ENCODE results near the gene PALB2.

Gene PALB2

DNA sequence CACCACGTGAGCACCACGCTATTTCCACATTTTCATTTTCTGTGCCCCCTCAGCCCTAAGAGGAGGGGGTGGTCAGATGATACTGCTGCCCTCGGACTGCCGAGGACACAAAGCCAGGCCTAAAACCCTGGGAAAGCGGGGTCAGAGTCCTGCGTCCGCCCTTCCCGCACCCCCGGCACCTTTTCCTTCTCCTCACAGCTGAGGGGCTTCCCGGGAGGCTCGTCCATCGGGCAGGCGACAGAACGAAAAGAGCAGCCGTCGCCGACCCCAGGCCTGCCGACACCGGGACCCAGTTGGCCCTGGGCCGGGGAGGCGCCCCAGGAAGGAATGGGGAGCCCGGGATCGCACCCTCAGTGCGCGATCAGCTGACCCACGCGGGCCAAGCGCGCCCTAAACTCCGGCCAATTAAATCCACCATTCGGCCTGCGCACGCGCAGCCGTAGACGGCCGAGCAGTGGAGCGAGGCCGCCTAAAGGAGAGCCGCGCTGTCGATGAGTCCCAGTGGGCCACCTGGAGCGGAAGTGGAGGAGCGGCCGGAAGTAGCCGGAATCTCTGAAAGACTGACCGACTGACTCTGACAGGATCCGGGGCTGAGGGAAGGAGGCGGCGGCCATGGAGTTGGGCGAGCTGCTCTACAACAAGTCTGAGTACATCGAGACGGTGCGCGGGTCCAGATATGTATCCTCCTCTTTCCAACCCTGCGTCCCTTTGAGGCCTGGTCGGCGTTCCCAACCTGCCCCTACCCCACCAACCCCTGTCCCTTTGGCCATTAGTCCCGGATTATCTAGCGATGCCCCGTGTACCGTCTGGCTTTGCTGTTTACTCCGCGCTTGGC lies at the start of gene PALB2, which contains the start of gene DCTN5:
Gene PALB2, minus strand, starts transcription at position 380 of the 835 bp plus-strand sequence. Its CDS starts 153 bp downstream, at position 227.
Gene DCTN5, plus strand, starts transcription at position 536 of the 835 bp plus-strand sequence. Its CDS starts 77 bp downstream, at position 613.
- TF ChIP-seq, protein P1, sequence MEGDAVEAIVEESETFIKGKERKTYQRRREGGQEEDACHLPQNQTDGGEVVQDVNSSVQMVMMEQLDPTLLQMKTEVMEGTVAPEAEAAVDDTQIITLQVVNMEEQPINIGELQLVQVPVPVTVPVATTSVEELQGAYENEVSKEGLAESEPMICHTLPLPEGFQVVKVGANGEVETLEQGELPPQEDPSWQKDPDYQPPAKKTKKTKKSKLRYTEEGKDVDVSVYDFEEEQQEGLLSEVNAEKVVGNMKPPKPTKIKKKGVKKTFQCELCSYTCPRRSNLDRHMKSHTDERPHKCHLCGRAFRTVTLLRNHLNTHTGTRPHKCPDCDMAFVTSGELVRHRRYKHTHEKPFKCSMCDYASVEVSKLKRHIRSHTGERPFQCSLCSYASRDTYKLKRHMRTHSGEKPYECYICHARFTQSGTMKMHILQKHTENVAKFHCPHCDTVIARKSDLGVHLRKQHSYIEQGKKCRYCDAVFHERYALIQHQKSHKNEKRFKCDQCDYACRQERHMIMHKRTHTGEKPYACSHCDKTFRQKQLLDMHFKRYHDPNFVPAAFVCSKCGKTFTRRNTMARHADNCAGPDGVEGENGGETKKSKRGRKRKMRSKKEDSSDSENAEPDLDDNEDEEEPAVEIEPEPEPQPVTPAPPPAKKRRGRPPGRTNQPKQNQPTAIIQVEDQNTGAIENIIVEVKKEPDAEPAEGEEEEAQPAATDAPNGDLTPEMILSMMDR (IDR thresholded peaks at IDR 0.05; ENCODE audit: low read depth, low read length) = no peak
- peak within 1 kb of the TSS; percentile 99 for H3K4me3 ChIP-seq (ENCODE audit: low read depth, low read length)

DNA sequence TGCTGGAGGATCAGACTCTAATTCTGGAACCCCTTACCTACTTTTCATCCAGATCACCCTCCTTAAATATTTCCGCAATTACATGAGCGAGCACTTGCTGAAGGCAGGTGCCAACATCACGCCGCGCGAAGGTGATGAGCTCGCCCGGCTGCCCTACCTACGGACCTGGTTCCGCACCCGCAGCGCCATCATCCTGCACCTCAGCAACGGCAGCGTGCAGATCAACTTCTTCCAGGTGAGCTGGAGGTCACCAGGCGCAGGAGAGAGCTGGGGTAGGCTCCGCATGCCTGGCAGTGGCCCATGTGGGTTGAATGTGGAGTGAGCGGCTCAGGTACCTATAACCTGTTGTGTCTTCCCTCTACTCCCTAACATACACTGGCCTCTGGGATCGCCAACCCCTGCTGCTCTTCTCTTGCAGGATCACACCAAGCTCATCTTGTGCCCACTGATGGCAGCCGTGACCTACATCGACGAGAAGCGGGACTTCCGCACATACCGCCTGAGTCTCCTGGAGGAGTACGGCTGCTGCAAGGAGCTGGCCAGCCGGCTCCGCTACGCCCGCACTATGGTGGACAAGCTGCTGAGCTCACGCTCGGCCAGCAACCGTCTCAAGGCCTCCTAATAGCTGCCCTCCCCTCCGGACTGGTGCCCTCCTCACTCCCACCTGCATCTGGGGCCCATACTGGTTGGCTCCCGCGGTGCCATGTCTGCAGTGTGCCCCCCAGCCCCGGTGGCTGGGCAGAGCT lies 48.5 kb upstream of the PALB2 start:
- H3K4me3 ChIP-seq (ENCODE audit: low read depth, low read length) = no peak overlapping the region
- TF ChIP-seq, protein P1 (IDR thresholded peaks at IDR 0.05; ENCODE audit: low read depth, low read length) = no peak

DNA sequence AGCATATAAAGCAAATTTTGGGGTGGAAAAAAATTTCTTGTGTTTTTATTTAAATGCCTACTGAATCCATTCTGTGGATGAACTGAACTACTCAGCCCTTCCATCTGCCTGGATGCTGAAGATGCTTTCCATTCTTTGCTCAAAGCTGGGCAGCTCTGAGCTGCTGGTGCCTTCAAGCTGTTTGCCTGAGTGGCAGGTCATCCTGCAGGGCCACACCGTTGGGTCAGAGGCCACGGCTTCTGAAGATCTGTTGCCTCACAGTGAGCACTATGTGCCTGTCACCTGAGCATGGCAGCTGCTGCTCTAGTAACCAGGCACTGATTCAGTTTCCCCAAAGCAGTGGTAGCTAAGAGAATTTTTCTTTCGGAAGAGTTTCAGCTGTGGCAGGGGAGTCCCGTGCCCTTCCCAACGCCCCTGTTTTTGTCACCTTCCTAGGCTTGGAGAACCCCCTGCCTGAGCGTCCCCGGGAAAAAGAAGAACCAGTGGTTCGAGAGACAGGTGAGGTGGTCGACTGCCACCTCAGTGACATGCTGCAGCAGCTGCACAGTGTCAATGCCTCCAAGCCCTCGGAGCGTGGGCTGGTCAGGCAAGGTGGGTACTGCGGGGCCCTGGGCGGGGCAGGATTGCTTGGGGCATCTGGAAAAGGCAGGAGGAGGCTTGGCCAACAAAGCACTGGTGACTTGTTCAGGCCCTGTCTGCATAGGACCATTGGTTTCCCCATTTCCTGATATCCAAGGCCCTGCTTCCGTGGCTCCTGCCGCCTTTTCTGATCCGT lies 46.1 kb upstream of the PALB2 start:
- TF ChIP-seq, protein P1 (IDR thresholded peaks at IDR 0.05; ENCODE audit: low read depth, low read length) = no peak
- no peak overlapping the region for H3K4me3 ChIP-seq (ENCODE audit: low read depth, low read length)

DNA sequence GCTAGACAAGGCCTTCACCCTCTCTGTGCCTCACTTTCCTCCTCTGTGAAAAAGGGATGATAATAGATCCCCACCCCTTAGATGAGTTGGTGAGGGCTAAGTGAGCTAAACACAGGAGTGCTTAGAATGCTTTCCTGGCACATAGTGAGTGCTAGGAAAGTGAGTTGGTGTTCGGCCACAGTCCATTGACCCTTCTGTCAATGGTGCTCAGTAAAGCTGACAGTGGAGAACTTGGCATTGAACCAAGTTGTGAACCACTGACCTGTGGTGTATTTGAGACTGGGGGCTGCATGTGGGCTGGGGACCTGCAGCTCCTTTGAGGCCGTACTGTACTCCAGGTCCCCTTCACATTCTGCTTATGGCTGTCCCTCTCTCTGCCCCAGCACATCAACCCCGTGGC lies 42.4 kb upstream of the PALB2 start:
- no peak overlapping the region for H3K4me3 ChIP-seq (ENCODE audit: low read depth, low read length)
- TF ChIP-seq, protein P1 (IDR thresholded peaks at IDR 0.05; ENCODE audit: low read depth, low read length) = no peak

DNA sequence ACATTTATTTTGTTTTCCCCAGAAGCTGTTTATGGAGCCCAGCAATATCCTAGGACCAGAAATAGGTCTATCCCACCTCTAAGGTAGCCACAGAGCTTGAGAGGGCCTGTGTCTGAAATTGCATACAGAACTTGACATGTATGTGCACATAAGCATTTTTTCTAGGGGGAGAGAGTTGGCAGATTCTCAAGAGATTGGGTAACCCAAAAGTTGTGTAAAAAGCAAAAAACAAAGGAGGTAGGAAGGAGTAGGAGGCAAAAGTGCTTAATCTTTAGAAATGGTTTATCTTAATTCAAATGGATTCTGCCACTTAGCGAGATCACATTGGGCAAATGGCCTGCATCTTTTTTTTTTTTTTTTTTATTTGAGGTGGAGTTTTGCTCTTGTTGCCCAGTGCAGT lies 41.1 kb upstream of the PALB2 start:
- TF ChIP-seq, protein P1 (IDR thresholded peaks at IDR 0.05; ENCODE audit: low read depth, low read length) = no peak
- H3K4me3 ChIP-seq (ENCODE audit: low read depth, low read length) = no peak overlapping the region

DNA sequence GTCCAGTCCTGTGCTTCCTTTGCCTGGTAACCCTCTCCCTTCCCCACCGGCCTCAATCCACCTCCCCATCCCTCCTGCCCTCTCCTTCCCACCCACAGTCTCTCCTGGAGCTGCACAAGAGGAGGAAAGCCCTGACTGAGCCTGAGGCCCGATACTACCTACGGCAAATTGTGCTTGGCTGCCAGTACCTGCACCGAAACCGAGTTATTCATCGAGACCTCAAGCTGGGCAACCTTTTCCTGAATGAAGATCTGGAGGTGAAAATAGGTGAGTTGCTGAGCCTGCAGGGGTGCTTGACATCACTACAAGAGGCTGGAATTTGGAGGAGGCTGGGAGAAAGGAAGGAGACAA lies 38.9 kb upstream of the PALB2 start:
- peak overlapping the region; percentile 79 for H3K4me3 ChIP-seq (ENCODE audit: low read depth, low read length)
- TF ChIP-seq, protein P1 (IDR thresholded peaks at IDR 0.05; ENCODE audit: low read depth, low read length) = no peak
